ENCODE data around the gene MYOD1. TPM values are rescaled to one million over a fixed set of nuclear protein-coding genes. Genes with fewer than 3 reads are reported as not detected.

MYOD1 gene
- total RNA-seq, 1 experiment from 2014 or later = not detected

- DNase-seq (ENCODE audit: low spot score) = no peak
- Histone ChIP-seq H3K9me3 (ENCODE audit: low read depth, low read length, poor library complexity, severe bottlenecking) (no peaks in the 10 kb centered on the region), H3K27ac (ENCODE audit: low read depth, low read length, poor library complexity, severe bottlenecking) (no peak overlapping the region), H3K27me3 (replicated peaks; ENCODE audit: insufficient read depth, low read depth, low read length, poor library complexity) (no peaks in the 10 kb centered on the region), H3K4me3 (ENCODE audit: low read depth, low read length, poor library complexity, severe bottlenecking) (no peak overlapping the region), H3K4me1 (ENCODE audit: insufficient read depth, low read length, poor library complexity, severe bottlenecking) (peaks cover 8% of the 10 kb centered on the region), H3K36me3 (ENCODE audit: insufficient read depth, low read length, poor library complexity, severe bottlenecking) (no peaks in the 10 kb centered on the region)
- BruUV-seq (replicated peaks) = no TSS peak
- TF ChIP-seq EZH2 (IDR thresholded peaks at IDR 0.05; ENCODE audit: borderline replicate concordance, low read depth, low read length, poor library complexity, severe bottlenecking) (no peak), CTCF (conservative IDR thresholded peaks at IDR 0.05; ENCODE audit: low read depth, low read length) (no peak)
- POLR2A ChIA-PET (ENCODE audit: low non-redundant PET) = no interaction called here
- intact Hi-C loops (cut with micrococcal nuclease; ENCODE audit: unreplicated experiment) = no loop called here
- CTCF ChIA-PET = no interaction called here
Observed at GRCh38 chr11:17702876-17703275, 16.5 kb upstream of the MYOD1 start.

- Histone ChIP-seq H3K4me1 (ENCODE audit: insufficient read depth, low read length, poor library complexity, severe bottlenecking) (peaks cover 8% of the 10 kb centered on the region), H3K9me3 (ENCODE audit: low read depth, low read length, poor library complexity, severe bottlenecking) (no peaks in the 10 kb centered on the region), H3K36me3 (ENCODE audit: insufficient read depth, low read length, poor library complexity, severe bottlenecking) (no peaks in the 10 kb centered on the region), H3K27ac (ENCODE audit: low read depth, low read length, poor library complexity, severe bottlenecking) (no peak overlapping the region), H3K27me3 (replicated peaks; ENCODE audit: insufficient read depth, low read depth, low read length, poor library complexity) (no peaks in the 10 kb centered on the region), H3K4me3 (ENCODE audit: low read depth, low read length, poor library complexity, severe bottlenecking) (no peak overlapping the region)
- ChIA-PET POLR2A (ENCODE audit: low non-redundant PET) (no interaction called here), CTCF (no interaction called here)
- TF ChIP-seq EZH2 (IDR thresholded peaks at IDR 0.05; ENCODE audit: borderline replicate concordance, low read depth, low read length, poor library complexity, severe bottlenecking) (no peak), CTCF (conservative IDR thresholded peaks at IDR 0.05; ENCODE audit: low read depth, low read length) (no peak)
- peak; percentile 16 for DNase-seq (ENCODE audit: low spot score)
- no TSS peak for BruUV-seq (replicated peaks)
- intact Hi-C loops (cut with micrococcal nuclease; ENCODE audit: unreplicated experiment) = no loop called here
Observed at GRCh38 chr11:17703951-17704350, 15.4 kb upstream of the MYOD1 start.

- Histone ChIP-seq H3K27ac (ENCODE audit: low read depth, low read length, poor library complexity, severe bottlenecking) (no peak overlapping the region), H3K4me1 (ENCODE audit: insufficient read depth, low read length, poor library complexity, severe bottlenecking) (no peaks in the 10 kb centered on the region), H3K9me3 (ENCODE audit: low read depth, low read length, poor library complexity, severe bottlenecking) (no peaks in the 10 kb centered on the region), H3K4me3 (ENCODE audit: low read depth, low read length, poor library complexity, severe bottlenecking) (no peak overlapping the region), H3K36me3 (ENCODE audit: insufficient read depth, low read length, poor library complexity, severe bottlenecking) (no peaks in the 10 kb centered on the region), H3K27me3 (replicated peaks; ENCODE audit: insufficient read depth, low read depth, low read length, poor library complexity) (peaks cover 19% of the 10 kb centered on the region)
- TF ChIP-seq EZH2 (IDR thresholded peaks at IDR 0.05; ENCODE audit: borderline replicate concordance, low read depth, low read length, poor library complexity, severe bottlenecking) = no peak
- no peak for TF ChIP-seq CTCF (conservative IDR thresholded peaks at IDR 0.05; ENCODE audit: low read depth, low read length)
- DNase-seq (ENCODE audit: low spot score) = no peak
- CTCF ChIA-PET = no interaction called here
- POLR2A ChIA-PET (ENCODE audit: low non-redundant PET) = no interaction called here
- BruUV-seq (replicated peaks) = no TSS peak
- intact Hi-C loops (cut with micrococcal nuclease; ENCODE audit: unreplicated experiment) = no loop called here
Observed at GRCh38 chr11:17707830-17708229, 11.5 kb upstream of the MYOD1 start.
